Fibroblast of lung (primary cell): Measurements from ENCODE around the gene FAM221B.

Experiments used
- CTCF ChIP-seq, 2 donors: IDR thresholded peaks in 1 of 2; conservative IDR thresholded peaks in 1 of 2; 1 replicate in 1 of 2; 2 replicates in 1 of 2; pipeline ENCODE4 v1.5.1; 2011 to 2012; ENCODE audit warnings: low read length in 2 of 2, control low read depth in 1 of 2, inconsistent platforms in 1 of 2, low read depth in 1 of 2, mild to moderate bottlenecking in 1 of 2
- EZH2 ChIP-seq: IDR thresholded peaks from 2 replicates; pipeline ENCODE4 v1.5.1; 2012; ENCODE audit warnings: low read length, control low read depth, mild to moderate bottlenecking; ENCODE audit errors: missing control alignments

- TF ChIP-seq CTCF (conservative IDR thresholded peaks at IDR 0.05 in 1 of 2, IDR thresholded peaks at IDR 0.05 in 1 of 2; ENCODE audit: low read depth in 1 of 2, low read length in 2 of 2) (no peak), EZH2 (no peak)
These were observed 40.4 kb upstream of the FAM221B start for GRCh38 chr9:35868933-35869332.
